Neural cell (in vitro differentiated cells): ENCODE results near the gene CRYBA4.

Experiments
- TAF1 ChIP-seq: IDR thresholded peaks from 2 replicates; pipeline ENCODE4 v1.6.1; 2012; ENCODE audit warnings: low read depth
- TF ChIP-seq, protein P1 (sequence below): fragments of 450-650 bp; IDR thresholded peaks from 2 replicates; pipeline ENCODE4 v1.5.1; 2014; ENCODE audit warnings: antibody characterized with exemption, mild to moderate bottlenecking, moderate library complexity; ENCODE audit not compliant: poor library complexity, severe bottlenecking

DNA sequence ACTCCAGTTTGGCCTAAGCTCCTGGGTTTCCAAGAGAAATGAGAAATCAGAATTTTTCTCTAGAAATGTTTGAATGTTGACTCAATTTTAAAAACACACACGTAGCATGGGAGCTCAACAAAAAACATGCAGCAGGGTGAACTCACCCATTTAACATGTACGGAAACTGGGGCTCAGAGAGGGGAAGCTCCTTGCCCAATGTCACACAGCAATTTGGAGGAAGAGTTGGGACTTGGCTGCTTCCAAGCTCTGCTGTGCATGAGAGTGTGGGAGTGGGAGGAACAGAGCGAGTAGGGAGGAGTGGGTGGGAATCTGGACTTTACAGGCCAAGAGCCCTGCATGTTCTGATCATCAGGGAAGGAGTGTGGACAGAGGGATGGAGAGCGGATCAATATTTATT is 37.8 kb upstream of the CRYBA4 start:
- TF ChIP-seq, protein P1, sequence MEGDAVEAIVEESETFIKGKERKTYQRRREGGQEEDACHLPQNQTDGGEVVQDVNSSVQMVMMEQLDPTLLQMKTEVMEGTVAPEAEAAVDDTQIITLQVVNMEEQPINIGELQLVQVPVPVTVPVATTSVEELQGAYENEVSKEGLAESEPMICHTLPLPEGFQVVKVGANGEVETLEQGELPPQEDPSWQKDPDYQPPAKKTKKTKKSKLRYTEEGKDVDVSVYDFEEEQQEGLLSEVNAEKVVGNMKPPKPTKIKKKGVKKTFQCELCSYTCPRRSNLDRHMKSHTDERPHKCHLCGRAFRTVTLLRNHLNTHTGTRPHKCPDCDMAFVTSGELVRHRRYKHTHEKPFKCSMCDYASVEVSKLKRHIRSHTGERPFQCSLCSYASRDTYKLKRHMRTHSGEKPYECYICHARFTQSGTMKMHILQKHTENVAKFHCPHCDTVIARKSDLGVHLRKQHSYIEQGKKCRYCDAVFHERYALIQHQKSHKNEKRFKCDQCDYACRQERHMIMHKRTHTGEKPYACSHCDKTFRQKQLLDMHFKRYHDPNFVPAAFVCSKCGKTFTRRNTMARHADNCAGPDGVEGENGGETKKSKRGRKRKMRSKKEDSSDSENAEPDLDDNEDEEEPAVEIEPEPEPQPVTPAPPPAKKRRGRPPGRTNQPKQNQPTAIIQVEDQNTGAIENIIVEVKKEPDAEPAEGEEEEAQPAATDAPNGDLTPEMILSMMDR: no peak
- no peak for TF ChIP-seq TAF1
